HG03432 (cell line): ENCODE measurements around the gene TCEAL7.
"Not testable (repeated sequence)": the region's sequence is repeated elsewhere in the genome, so short reads cannot be mapped to it uniquely, and the experiment has no call there.

Experiments used
- ATAC-seq: cut with Tn5 transposase; IDR thresholded peaks from one replicate; pipeline ENCODE4 v1.9.1; 2021; ENCODE audit warnings: mild to moderate bottlenecking, moderate library complexity; ENCODE audit not compliant: unreplicated experiment

The TCEAL7 gene

GRCh38 chrX:103329991-103330390 lies at the start of gene TCEAL7:
Gene TCEAL7 (plus strand): TSS chrX:103330239. CDS start chrX:103331404, 1,165 bp downstream.
- no peak for ATAC-seq

- ATAC-seq: no peak
Measured at GRCh38 chrX:103293118-103293517, 36.9 kb upstream of the TCEAL7 start.

- ATAC-seq: no peak
Measured at GRCh38 chrX:103304705-103305104, 25.3 kb upstream of the TCEAL7 start.

- not testable (repeated sequence) for ATAC-seq
Measured at GRCh38 chrX:103305666-103306065, 24.4 kb upstream of the TCEAL7 start.

- peak; percentile 10 for ATAC-seq
Measured at GRCh38 chrX:103309860-103310554, 20.0 kb upstream of the TCEAL7 start.

- ATAC-seq: peak; percentile 99
Measured at GRCh38 chrX:103310555-103311398, 19.3 kb upstream of the TCEAL7 start, which contains the start of gene BEX2. Gene BEX2 (minus strand): TSS chrX:103310990. CDS start chrX:103309976, 1,014 bp downstream.

- ATAC-seq: no peak
Measured at GRCh38 chrX:103311399-103311780, 18.6 kb upstream of the TCEAL7 start.

GRCh38 chrX:103330681-103331288 lies 746 bp downstream of the TCEAL7 start:
- ATAC-seq: no peak

- ATAC-seq: no peak
Measured at GRCh38 chrX:103338663-103339062, 8.6 kb downstream of the TCEAL7 start.

GRCh38 chrX:103343105-103343504 lies 13.1 kb downstream of the TCEAL7 start:
- ATAC-seq: no peak

GRCh38 chrX:103344606-103345005 lies 14.6 kb downstream of the TCEAL7 start:
- no peak for ATAC-seq

- no peak for ATAC-seq
Measured at GRCh38 chrX:103347682-103348397, 17.8 kb downstream of the TCEAL7 start.

GRCh38 chrX:103356130-103356798 lies 26.2 kb downstream of the TCEAL7 start, which contains the start of gene TCEAL9:
Gene TCEAL9 (plus strand): TSS chrX:103356506. CDS start chrX:103357685, 1,179 bp downstream.
- ATAC-seq: no peak

GRCh38 chrX:103356858-103357257 lies 26.8 kb downstream of the TCEAL7 start:
- no peak for ATAC-seq

GRCh38 chrX:103357871-103358270 lies 27.8 kb downstream of the TCEAL7 start:
- no peak for ATAC-seq

GRCh38 chrX:103359605-103360004 lies 29.6 kb downstream of the TCEAL7 start:
- ATAC-seq: not testable (repeated sequence)

GRCh38 chrX:103360092-103360491 lies 30.1 kb downstream of the TCEAL7 start:
- no peak for ATAC-seq

- ATAC-seq: no peak
Measured at GRCh38 chrX:103360916-103361315, 30.9 kb downstream of the TCEAL7 start.

GRCh38 chrX:103361798-103362197 lies 31.8 kb downstream of the TCEAL7 start:
- no peak for ATAC-seq

- no peak for ATAC-seq
Measured at GRCh38 chrX:103362474-103362873, 32.4 kb downstream of the TCEAL7 start.
